Breast epithelium (tissue), 4 donors: ENCODE data around the gene MGAT5B. TPM values are rescaled to one million over a fixed set of nuclear protein-coding genes. Genes with fewer than 3 reads are reported as not detected.

Experiments
- DNase-seq, 2 donors: peaks; one replicate each; pipeline ENCODE4 v3.0.0-alpha.2; 2019; ENCODE audit warnings: low spot score in 2 of 2
- H3K27ac ChIP-seq, 2 donors: fragments of 200-600 bp; sonication (generic) in 1 of 2; one replicate each; pipeline ENCODE4 v1.5.1; 2016 to 2019; ENCODE audit warnings: mild to moderate bottlenecking in 1 of 2
- H3K27me3 ChIP-seq, 2 donors: fragments of 200-600 bp; sonication (generic) in 1 of 2; one replicate each; pipeline versions ENCODE4 v1.5.1 to v1.6.0; 2017 to 2019; ENCODE audit warnings: control low read depth in 1 of 2, mild to moderate bottlenecking in 1 of 2
- H3K36me3 ChIP-seq: fragments of 200-600 bp; one replicate; pipeline ENCODE4 v1.5.1; 2019
- H3K4me1 ChIP-seq, 2 donors: fragments of 200-600 bp; sonication (generic); one replicate each; pipeline ENCODE4 v1.5.1; 2016 to 2019; ENCODE audit warnings: control low read depth in 1 of 2
- H3K4me3 ChIP-seq, 3 donors: fragments of 200-600 bp; sonication (generic); 1 replicate in 2 of 3; 2 replicates in 1 of 3; pipeline ENCODE4 v1.5.1; 2016 to 2019; ENCODE audit warnings: mild to moderate bottlenecking in 3 of 3, moderate library complexity in 2 of 3
- H3K9me3 ChIP-seq, 2 donors: fragments of 200-600 bp; sonication (generic) in 1 of 2; one replicate each; pipeline ENCODE4 v1.5.1; 2016 to 2019; ENCODE audit warnings: control low read depth in 1 of 2
- CTCF ChIP-seq, 3 donors: fragments of 450-650 bp; IDR thresholded peaks; one replicate each; pipeline ENCODE4 v1.5.1; 2016 to 2017; ENCODE audit warnings: antibody characterized with exemption in 3 of 3, mild to moderate bottlenecking in 3 of 3, moderate library complexity in 3 of 3
- POLR2A ChIP-seq: fragments of 450-650 bp; IDR thresholded peaks from one replicate; pipeline ENCODE4 v1.6.1; 2016; ENCODE audit warnings: antibody characterized with exemption, mild to moderate bottlenecking, moderate library complexity
- POLR2AphosphoS5 ChIP-seq, 3 donors: sonication (generic); formaldehyde crosslinking; IDR thresholded peaks; one replicate each; pipeline ENCODE4 v1.6.1; 2017; ENCODE audit warnings: antibody characterized with exemption in 3 of 3
- intact Hi-C: fragments of 100-400 bp; cut with DNase I; formaldehyde crosslinking; loops from one replicate; pipeline ENCODE4 v1.15.1; 2023; ENCODE audit warnings: low total_unique reads
- total RNA-seq, 3 donors: library from RNA; depleted of rRNA; stranded (reverse); fragments of >200 nt; gene quantifications; one replicate each; pipeline ENCODE4 v1.1.0, GENCODE V29; 2016

The MGAT5B gene
- total RNA-seq, 3 donors from 2014 or later, result 0.32 to 0.33 TPM; not detected in 1

DNA sequence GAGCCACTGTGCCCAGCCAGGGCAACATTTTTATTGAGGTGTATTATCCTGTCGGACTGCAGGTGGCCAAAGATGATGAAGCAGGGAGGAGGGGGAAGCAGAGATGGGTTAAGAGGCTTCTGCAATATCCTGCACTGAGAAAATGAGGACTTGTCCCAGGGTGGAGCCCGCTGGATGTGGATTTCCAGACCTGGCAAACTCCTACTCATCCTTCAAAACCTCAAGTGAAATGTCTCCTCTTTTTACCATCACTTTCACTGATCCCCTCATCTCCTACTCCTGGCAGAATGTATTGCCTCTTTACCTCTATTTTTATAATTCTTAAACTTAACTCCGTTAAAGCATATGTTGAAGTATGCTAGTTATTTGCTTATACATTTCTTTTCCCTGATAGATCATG, 60.9 kb downstream of the MGAT5B start:
- H3K27me3 ChIP-seq, result no peaks in the 10 kb centered on the region
- H3K4me1 ChIP-seq, result no peaks in the 10 kb centered on the region
- no peaks in the 10 kb centered on the region for H3K36me3 ChIP-seq
- H3K9me3 ChIP-seq, result no peaks in the 10 kb centered on the region
- H3K4me3 ChIP-seq, result no peak overlapping the region
- no peak overlapping the region for H3K27ac ChIP-seq
- no peak for TF ChIP-seq POLR2A
- no peak for TF ChIP-seq CTCF (IDR thresholded peaks at IDR 0.05)
- TF ChIP-seq POLR2AphosphoS5 (IDR thresholded peaks at IDR 0.05), result no peak
- intact Hi-C loops, result no loop called here
- DNase-seq, result no peak

- H3K27me3 ChIP-seq, result no peaks in the 10 kb centered on the region
- no peaks in the 10 kb centered on the region for H3K9me3 ChIP-seq
- DNase-seq, result no peak
- intact Hi-C loops, result no loop called here
- no peak overlapping the region for H3K27ac ChIP-seq
- H3K36me3 ChIP-seq, result no peaks in the 10 kb centered on the region
- TF ChIP-seq CTCF (IDR thresholded peaks at IDR 0.05) (no peak), POLR2A (no peak), POLR2AphosphoS5 (IDR thresholded peaks at IDR 0.05) (no peak)
- H3K4me1 ChIP-seq, result no peaks in the 10 kb centered on the region
- no peak overlapping the region for H3K4me3 ChIP-seq
Observed at GRCh38 chr17:76929601-76930000, 61.4 kb downstream of the MGAT5B start.

GRCh38 chr17:76930107-76930506, 61.9 kb downstream of the MGAT5B start:
- Histone ChIP-seq H3K27ac (no peak overlapping the region), H3K36me3 (no peaks in the 10 kb centered on the region), H3K4me1 (no peaks in the 10 kb centered on the region), H3K4me3 (no peak overlapping the region), H3K27me3 (no peaks in the 10 kb centered on the region), H3K9me3 (no peaks in the 10 kb centered on the region)
- no peak for TF ChIP-seq POLR2A
- TF ChIP-seq CTCF (IDR thresholded peaks at IDR 0.05), result no peak
- no peak for TF ChIP-seq POLR2AphosphoS5 (IDR thresholded peaks at IDR 0.05)
- intact Hi-C loops, result no loop called here
- no peak for DNase-seq

- no peaks in the 10 kb centered on the region for H3K27me3 ChIP-seq
- H3K4me3 ChIP-seq, result no peak overlapping the region
- intact Hi-C loops, result no loop called here
- H3K4me1 ChIP-seq, result no peaks in the 10 kb centered on the region
- no peak overlapping the region for H3K27ac ChIP-seq
- H3K36me3 ChIP-seq, result no peaks in the 10 kb centered on the region
- TF ChIP-seq CTCF (IDR thresholded peaks at IDR 0.05), result no peak
- H3K9me3 ChIP-seq, result no peaks in the 10 kb centered on the region
- DNase-seq, result no peak
Observed at GRCh38 chr17:76932402-76933333, 64.5 kb downstream of the MGAT5B start.

DNA sequence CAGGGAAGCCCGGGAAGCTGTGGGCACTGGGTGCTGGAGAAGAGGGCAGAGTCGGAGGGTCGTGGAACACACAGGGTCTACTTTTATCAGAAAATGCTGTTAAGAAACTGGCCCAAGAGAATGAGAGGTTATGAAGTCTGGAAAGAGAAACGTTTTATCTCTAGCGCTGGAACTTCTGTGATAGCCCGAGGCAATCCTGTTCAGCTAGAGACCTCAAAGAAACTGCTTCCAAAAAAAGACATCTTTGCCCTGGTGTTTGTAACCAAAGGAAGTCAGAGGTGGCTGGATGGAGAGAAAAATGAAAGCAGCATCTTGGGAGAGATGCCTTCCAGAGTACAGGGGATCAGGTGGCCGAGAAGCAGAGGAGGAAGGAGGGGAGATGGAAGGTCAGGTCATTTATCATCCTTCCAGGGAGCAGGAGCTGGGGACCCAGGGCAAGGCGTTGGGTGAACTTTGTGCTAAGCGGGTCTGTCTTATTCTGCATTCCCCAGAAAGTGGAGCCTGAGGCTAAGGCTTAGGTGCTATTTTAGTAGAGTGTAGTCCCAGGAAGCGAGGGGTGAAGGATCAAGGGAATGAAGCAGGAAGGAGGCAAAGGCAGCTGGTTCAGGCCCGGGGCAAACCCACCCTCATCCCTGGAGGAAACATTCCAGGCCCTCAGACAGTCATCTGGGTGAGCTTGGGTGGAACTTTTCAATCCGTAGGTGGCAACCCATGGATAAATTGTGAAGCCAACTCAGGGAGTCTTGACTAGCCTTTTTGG, 66.5 kb downstream of the MGAT5B start:
- no peaks in the 10 kb centered on the region for H3K9me3 ChIP-seq
- H3K4me1 ChIP-seq, result no peaks in the 10 kb centered on the region
- H3K36me3 ChIP-seq, result no peaks in the 10 kb centered on the region
- intact Hi-C loops, result no loop called here
- TF ChIP-seq CTCF (IDR thresholded peaks at IDR 0.05) (no peak), POLR2AphosphoS5 (IDR thresholded peaks at IDR 0.05) (no peak), POLR2A (no peak)
- DNase-seq, result no peak
- H3K27me3 ChIP-seq, result no peaks in the 10 kb centered on the region
- H3K4me3 ChIP-seq, result no peak overlapping the region
- H3K27ac ChIP-seq, result no peak overlapping the region
